Brain pericyte (primary cell): ENCODE data around the gene HTR7.

Source experiments
- DNase-seq: peaks from one replicate; pipeline ENCODE4 v3.0.0-alpha.2; 2012; ENCODE audit warnings: low read depth, low spot score

Gene HTR7

GRCh38 chr10:90740265-90740664, 117.6 kb downstream of the HTR7 start:
- no peak for DNase-seq

- no peak for DNase-seq
These were observed 119.0 kb downstream of the HTR7 start for GRCh38 chr10:90738885-90739284.

GRCh38 chr10:90734415-90734814, 123.4 kb downstream of the HTR7 start:
- no peak for DNase-seq

GRCh38 chr10:90732581-90732980, 125.3 kb downstream of the HTR7 start:
- DNase-seq, result no peak

- no peak for DNase-seq
These were observed 134.3 kb downstream of the HTR7 start for GRCh38 chr10:90723416-90724068.

GRCh38 chr10:90722832-90723231, 135.0 kb downstream of the HTR7 start:
- no peak for DNase-seq

GRCh38 chr10:90718182-90718581, 139.7 kb downstream of the HTR7 start:
- DNase-seq, result no peak

GRCh38 chr10:90712529-90712928, 145.3 kb downstream of the HTR7 start:
- DNase-seq, result no peak

- no peak for DNase-seq
These were observed 148.1 kb downstream of the HTR7 start for GRCh38 chr10:90709727-90710126.

GRCh38 chr10:90707657-90708056, 150.2 kb downstream of the HTR7 start:
- DNase-seq, result no peak

- no peak for DNase-seq
These were observed 156.4 kb downstream of the HTR7 start for GRCh38 chr10:90701428-90701827.

- DNase-seq, result no peak
These were observed 161.7 kb downstream of the HTR7 start for GRCh38 chr10:90695915-90696676.
